Stimulated activated CD8-positive, alpha-beta memory T cell treated with anti-CD3 and anti-CD28 coated beads, Interleukin-12 subunit alpha, Interleukin-12 subunit beta, amount 100 ng/mL, for 24 hours (primary cell): ENCODE measurements around the gene MAGI2.
"Not testable (repeated sequence)": the region's sequence is repeated elsewhere in the genome, so short reads cannot be mapped to it uniquely, and the experiment has no call there.

Source experiments
- DNase-seq: peaks from one replicate; pipeline ENCODE4 v3.0.0-alpha.2; 2020; ENCODE audit errors: extremely low read depth

MAGI2 gene

GRCh38 chr7:79451580-79451979 lies 1.9 kb downstream of the MAGI2 start:
- no peak for DNase-seq

- not testable (repeated sequence) for DNase-seq
Observed at GRCh38 chr7:79442766-79443165, 10.7 kb downstream of the MAGI2 start.

DNA sequence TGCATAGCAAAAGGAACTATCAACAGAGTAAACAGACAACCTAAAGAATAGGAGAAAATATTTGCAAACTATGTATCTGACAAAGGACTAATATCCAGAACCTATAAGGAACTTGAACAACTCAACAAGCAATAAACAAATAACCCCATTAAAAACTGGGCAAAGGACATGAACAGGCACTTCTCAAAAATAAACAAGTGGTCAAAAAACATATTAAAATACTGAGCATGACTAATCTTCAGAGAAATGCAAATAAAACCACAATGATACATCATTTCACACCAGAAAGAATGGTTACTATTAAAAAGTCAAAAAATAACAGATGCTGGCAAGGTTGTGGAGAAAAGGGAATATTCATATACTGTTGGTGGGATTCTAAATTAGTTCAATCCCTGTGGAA lies 17.1 kb downstream of the MAGI2 start:
- DNase-seq: no peak

- no peak for DNase-seq
Observed at GRCh38 chr7:79434867-79435266, 18.6 kb downstream of the MAGI2 start.

- no peak for DNase-seq
Observed at GRCh38 chr7:79434098-79434497, 19.4 kb downstream of the MAGI2 start.

- DNase-seq: no peak
Observed at GRCh38 chr7:79430391-79430790, 23.1 kb downstream of the MAGI2 start.

GRCh38 chr7:79425665-79426064 lies 27.8 kb downstream of the MAGI2 start:
- no peak for DNase-seq

- DNase-seq: no peak
Observed at GRCh38 chr7:79421751-79422150, 31.7 kb downstream of the MAGI2 start.

DNA sequence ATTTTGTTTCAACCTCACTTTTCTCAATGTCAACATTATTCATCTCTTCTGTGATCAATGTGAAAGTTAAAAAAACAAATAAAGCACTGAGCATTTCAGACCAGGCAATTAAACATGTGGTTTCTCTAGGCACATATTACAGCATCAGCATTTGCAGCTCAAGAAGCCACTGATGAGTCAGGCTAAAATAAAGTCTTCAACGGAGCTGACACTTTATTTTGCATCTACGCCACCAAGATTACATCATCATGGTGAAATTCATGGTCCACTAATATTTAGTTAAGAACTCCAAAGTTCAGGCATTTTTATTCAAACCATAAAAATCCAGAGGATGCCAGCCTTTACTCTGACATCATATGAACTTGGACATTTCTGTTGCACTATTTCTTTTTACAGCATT lies 33.0 kb downstream of the MAGI2 start:
- DNase-seq: no peak

DNA sequence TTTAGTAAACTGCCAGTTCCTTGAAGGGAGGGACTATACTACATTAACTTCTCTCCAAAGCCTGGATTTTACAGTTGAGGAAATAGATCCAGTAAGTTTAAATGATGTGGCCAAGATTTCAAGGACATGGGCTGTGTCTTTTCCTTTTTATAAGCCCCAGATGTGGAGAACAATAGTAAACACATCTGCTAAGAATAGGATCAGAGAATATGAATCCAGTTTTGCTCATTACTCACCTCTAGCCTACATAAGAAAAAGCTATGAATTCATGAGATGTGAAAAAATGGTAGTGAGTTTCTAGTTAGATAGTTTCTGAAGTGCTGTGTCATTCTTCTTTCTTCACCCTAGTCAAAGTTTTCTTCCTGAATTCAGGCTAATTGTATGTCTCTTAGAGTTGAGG lies 38.6 kb downstream of the MAGI2 start:
- no peak for DNase-seq

DNA sequence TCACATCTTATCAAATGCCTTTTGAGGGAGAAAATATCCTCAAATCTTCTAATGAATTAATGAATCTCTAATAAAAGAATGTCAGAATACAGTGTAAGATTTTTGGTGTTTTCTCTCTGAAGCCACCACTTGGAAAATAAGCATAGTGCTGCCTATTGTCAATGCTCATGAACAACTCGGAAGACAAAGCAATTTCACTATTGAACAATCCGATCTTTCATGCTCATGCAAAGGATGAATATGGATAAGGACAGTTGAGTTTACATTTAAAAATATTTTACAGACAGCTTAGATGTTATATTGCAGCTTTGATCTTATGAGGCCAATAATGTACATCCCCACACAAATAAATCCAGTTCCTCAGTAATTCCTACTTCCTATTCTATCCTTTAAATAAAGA lies 40.6 kb downstream of the MAGI2 start:
- DNase-seq: no peak

- DNase-seq: no peak
Observed at GRCh38 chr7:79412438-79412837, 41.0 kb downstream of the MAGI2 start.

GRCh38 chr7:79410345-79410744 lies 43.1 kb downstream of the MAGI2 start:
- DNase-seq: no peak

DNA sequence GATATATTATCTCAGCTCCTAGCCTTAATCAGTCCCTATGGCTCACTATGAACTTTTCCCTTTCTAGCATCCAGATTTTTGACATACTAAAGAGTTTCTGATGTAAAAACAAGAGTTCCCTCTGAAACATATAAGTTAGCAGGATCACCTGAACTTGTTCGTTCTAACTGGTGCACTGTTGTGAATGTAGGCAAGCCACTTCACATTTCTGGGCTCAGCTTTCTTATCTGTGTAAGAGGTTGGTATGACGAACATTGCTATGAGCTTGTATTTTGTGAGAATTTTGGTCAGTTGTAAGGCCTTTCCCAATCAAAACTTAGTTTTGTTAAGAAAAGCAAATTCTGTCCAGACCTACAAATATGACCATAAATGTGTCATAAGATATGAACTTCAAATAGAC lies 46.1 kb downstream of the MAGI2 start:
- DNase-seq: no peak

GRCh38 chr7:79406371-79406770 lies 47.1 kb downstream of the MAGI2 start:
- DNase-seq: no peak

GRCh38 chr7:79405368-79405767 lies 48.1 kb downstream of the MAGI2 start:
- no peak for DNase-seq

- DNase-seq: no peak
Observed at GRCh38 chr7:79403879-79404278, 49.6 kb downstream of the MAGI2 start.

DNA sequence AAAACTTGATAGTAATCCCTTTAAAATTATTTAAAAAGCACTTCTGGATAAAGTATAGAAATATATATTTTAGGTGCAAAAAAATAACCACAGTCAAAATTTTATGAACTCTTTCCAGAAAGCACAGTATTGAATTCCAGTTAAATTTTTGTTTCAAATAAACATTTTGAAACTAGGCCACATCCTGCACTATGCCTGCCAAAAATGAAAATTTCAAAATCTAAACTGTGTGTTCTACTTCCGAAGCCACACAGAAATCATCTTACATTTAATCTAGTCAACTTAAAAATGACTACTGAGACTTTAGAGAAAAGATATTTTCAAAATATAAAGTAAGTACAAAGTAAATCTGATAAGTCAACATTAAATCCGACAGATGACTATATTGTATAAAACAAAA lies 50.0 kb downstream of the MAGI2 start:
- no peak for DNase-seq

GRCh38 chr7:79401254-79401653 lies 52.2 kb downstream of the MAGI2 start:
- no peak for DNase-seq

GRCh38 chr7:79400222-79400621 lies 53.2 kb downstream of the MAGI2 start:
- no peak for DNase-seq

- DNase-seq: no peak
Observed at GRCh38 chr7:79398138-79398749, 55.2 kb downstream of the MAGI2 start.

- DNase-seq: no peak
Observed at GRCh38 chr7:79386688-79387422, 66.6 kb downstream of the MAGI2 start.

DNA sequence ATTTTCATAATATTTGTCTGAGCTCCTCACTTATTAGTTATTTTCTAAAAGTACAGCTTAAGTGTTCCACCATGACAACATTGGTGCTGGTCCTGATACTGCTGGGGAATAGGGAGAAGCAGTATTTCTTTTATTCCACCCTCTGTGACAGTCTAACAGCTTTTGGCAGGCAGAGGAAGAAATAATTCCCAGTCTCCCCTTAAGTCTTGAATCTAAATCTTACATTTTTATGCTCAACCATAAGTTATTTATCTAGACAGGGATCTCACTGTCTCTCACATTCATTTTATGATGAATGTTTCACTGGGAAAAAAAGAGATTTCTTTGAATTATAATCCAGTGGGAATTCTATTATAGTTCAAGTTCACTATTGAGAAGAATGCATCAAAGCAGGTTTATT lies 71.5 kb downstream of the MAGI2 start:
- DNase-seq: no peak

DNA sequence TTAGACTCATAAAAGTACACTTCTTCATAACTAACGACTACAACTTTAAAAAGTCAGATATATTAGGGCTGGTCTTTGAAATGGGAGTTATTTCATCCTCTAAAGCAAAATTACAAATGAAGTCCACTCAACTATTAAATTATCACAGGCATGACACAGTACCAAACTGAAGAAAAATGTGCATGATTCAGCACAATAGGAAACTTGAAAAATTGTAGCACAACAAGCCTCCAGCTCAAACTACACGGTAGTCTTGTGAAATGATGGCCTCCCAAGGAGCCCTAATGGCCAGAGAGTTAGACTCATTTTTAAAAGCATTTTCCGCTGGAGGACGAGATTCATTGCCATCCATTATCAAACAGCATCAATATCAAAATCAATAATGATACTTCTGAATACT lies 76.4 kb downstream of the MAGI2 start:
- no peak for DNase-seq
